ENCODE results near the gene FAM236A.
"Not testable (repeated sequence)": the region's sequence is repeated elsewhere in the genome, so short reads cannot be mapped to it uniquely, and the experiment has no call there.

GRCh38 chrX:72943819-72944169, 5.8 kb downstream of the FAM236A start, which contains the start of gene DMRTC1:
- TF ChIP-seq, protein P1, sequence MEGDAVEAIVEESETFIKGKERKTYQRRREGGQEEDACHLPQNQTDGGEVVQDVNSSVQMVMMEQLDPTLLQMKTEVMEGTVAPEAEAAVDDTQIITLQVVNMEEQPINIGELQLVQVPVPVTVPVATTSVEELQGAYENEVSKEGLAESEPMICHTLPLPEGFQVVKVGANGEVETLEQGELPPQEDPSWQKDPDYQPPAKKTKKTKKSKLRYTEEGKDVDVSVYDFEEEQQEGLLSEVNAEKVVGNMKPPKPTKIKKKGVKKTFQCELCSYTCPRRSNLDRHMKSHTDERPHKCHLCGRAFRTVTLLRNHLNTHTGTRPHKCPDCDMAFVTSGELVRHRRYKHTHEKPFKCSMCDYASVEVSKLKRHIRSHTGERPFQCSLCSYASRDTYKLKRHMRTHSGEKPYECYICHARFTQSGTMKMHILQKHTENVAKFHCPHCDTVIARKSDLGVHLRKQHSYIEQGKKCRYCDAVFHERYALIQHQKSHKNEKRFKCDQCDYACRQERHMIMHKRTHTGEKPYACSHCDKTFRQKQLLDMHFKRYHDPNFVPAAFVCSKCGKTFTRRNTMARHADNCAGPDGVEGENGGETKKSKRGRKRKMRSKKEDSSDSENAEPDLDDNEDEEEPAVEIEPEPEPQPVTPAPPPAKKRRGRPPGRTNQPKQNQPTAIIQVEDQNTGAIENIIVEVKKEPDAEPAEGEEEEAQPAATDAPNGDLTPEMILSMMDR (IDR thresholded peaks at IDR 0.05) = not testable (repeated sequence)
- TF ChIP-seq POLR2A (IDR thresholded peaks at IDR 0.05) = not testable (repeated sequence)
